A549 (cell line): ENCODE measurements around the gene ATOSB. TPM values are rescaled to one million over a fixed set of nuclear protein-coding genes. Genes with fewer than 3 reads are reported as not detected.

Source experiments
- ATAC-seq, 2 experiments: fragments of 200-7000 bp in 1 of 2; fragments of >200 bp in 1 of 2; cut with Nextera tagmentation in 1 of 2; cut with Tn5 transposase in 1 of 2; 3 replicates each; pipeline versions ENCODE4 v1.8.0 to v1.9.1; 2018 to 2020; ENCODE audit warnings: mild to moderate bottlenecking in 1 of 2, moderate library complexity in 1 of 2
- CTCF ChIA-PET: fragments of 300-600 bp; sonication (Branson Sonifier 250); formaldehyde crosslinking; extraction: SDS; loops from one replicate; lab custom pipeline; 2021; ENCODE audit warnings: antibody characterized with exemption, inconsistent platforms; lab: Yijun Ruan, JAX
- POLR2A ChIA-PET: fragments of 350-600 bp; formaldehyde crosslinking; extraction: SDS; loops from one replicate; lab custom pipeline; 2021; ENCODE audit warnings: antibody characterized with exemption, inconsistent platforms; lab: Yijun Ruan, JAX
- DNase-seq, 2 experiments: peaks; one replicate each; pipeline versions ENCODE4 v3.0.0 to v3.0.0-alpha.2; 2011 to 2016; ENCODE audit warnings: low read depth in 1 of 2, low spot score in 1 of 2
- FAIRE-seq: peaks from 2 replicates; lab custom pipeline; 2011; peaks lifted over from hg19 to GRCh38; lab: Jason Lieb, UNC
- H3K27ac ChIP-seq, 2 experiments: fragments of >200 bp; sonication (Bioruptor Twin); formaldehyde crosslinking; 3 replicates each; pipeline ENCODE4 v1.5.1; 2016 to 2017
- H3K4me1 ChIP-seq: fragments of >200 bp; sonication (Bioruptor Twin); formaldehyde crosslinking; 3 replicates; pipeline ENCODE4 v1.6.1; 2016
- H3K4me2 ChIP-seq: fragments of >200 bp; sonication (Bioruptor Twin); formaldehyde crosslinking; 3 replicates; pipeline ENCODE4 v1.6.1; 2016
- H3K4me3 ChIP-seq: fragments of >200 bp; sonication (Bioruptor Twin); formaldehyde crosslinking; 3 replicates; pipeline ENCODE4 v1.5.1; 2016
- H3K9me3 ChIP-seq: fragments of >200 bp; sonication (Bioruptor Twin); formaldehyde crosslinking; 3 replicates; pipeline ENCODE4 v1.6.1; 2016
- BHLHE40 ChIP-seq: IDR thresholded peaks from 2 replicates; pipeline ENCODE4 v1.6.1; 2012; ENCODE audit warnings: low read depth, low read length, inconsistent platforms
- CBX8 ChIP-seq: fragments of 200-600 bp; sonication (generic); IDR thresholded peaks from 2 replicates; pipeline ENCODE4 v1.6.1; 2016
- CHD4 ChIP-seq: fragments of 200-600 bp; sonication (generic); IDR thresholded peaks from 2 replicates; pipeline ENCODE4 v1.6.1; 2016; ENCODE audit warnings: antibody characterized with exemption, mild to moderate bottlenecking, borderline replicate concordance
- CTCF ChIP-seq: fragments of >200 bp; sonication (Bioruptor Twin); formaldehyde crosslinking; IDR thresholded peaks from 3 replicates; pipeline ENCODE4 v1.5.1; 2016
- E2F6 ChIP-seq: IDR thresholded peaks from 2 replicates; pipeline ENCODE4 v1.6.1; 2012; ENCODE audit warnings: low read depth, borderline replicate concordance
- ELK1 ChIP-seq: fragments of 150-350 bp; IDR thresholded peaks from 2 replicates; pipeline ENCODE4 v1.6.1; 2014; ENCODE audit warnings: low read depth, mild to moderate bottlenecking, low read length
- EP300 ChIP-seq, 2 experiments: fragments of >200 bp; sonication (Bioruptor Twin); formaldehyde crosslinking; IDR thresholded peaks; 2 replicates in 1 of 2; 3 replicates in 1 of 2; pipeline ENCODE4 v1.6.1; 2016 to 2017
- FOSB ChIP-seq: fragments of 250-450 bp; sonication (Bioruptor Pico); IDR thresholded peaks from 2 replicates; pipeline ENCODE4 v1.5.0; 2020; ENCODE audit warnings: mild to moderate bottlenecking, moderate library complexity
- FOSL2 ChIP-seq, 2 experiments: fragments of 450-650 bp in 1 of 2; fragments of >200 bp in 1 of 2; sonication (Bioruptor Twin) in 1 of 2; formaldehyde crosslinking; IDR thresholded peaks; 2 replicates each; pipeline versions ENCODE4 v1.5.0 to v1.6.1; 2016 to 2020; ENCODE audit warnings: mild to moderate bottlenecking in 1 of 2, moderate library complexity in 1 of 2
- GATA3 ChIP-seq: IDR thresholded peaks from 2 replicates; pipeline ENCODE4 v1.6.1; 2012; ENCODE audit warnings: borderline replicate concordance
- HOXB13 ChIP-seq: fragments of 250-450 bp; sonication (Bioruptor Pico); IDR thresholded peaks from 2 replicates; pipeline ENCODE4 v1.5.0; 2020; ENCODE audit warnings: low read depth, mild to moderate bottlenecking, moderate library complexity
- HOXB5 ChIP-seq: fragments of 250-450 bp; sonication (Bioruptor Pico); IDR thresholded peaks from 2 replicates; pipeline ENCODE4 v1.5.0; 2020; ENCODE audit warnings: mild to moderate bottlenecking, moderate library complexity
- KDM1A ChIP-seq: fragments of 200-600 bp; sonication (generic); IDR thresholded peaks from 2 replicates; pipeline ENCODE4 v1.6.1; 2016; ENCODE audit warnings: low read depth, mild to moderate bottlenecking
- KDM5A ChIP-seq: fragments of 200-600 bp; sonication (generic); IDR thresholded peaks from 2 replicates; pipeline ENCODE4 v1.6.1; 2016; ENCODE audit warnings: antibody characterized with exemption, mild to moderate bottlenecking
- MAFK ChIP-seq: fragments of 450-650 bp; IDR thresholded peaks from 2 replicates; pipeline ENCODE4 v1.6.1; 2014; ENCODE audit not compliant: partially characterized antibody
- MAZ ChIP-seq: fragments of 150-350 bp; IDR thresholded peaks from 2 replicates; pipeline ENCODE4 v1.6.1; 2014; ENCODE audit warnings: antibody characterized with exemption, low read depth, low read length, borderline replicate concordance
- MYC ChIP-seq: IDR thresholded peaks from 2 replicates; pipeline ENCODE4 v1.6.1; 2012; ENCODE audit warnings: mild to moderate bottlenecking, inconsistent platforms, low read length, improper control_type of control experiment, borderline replicate concordance
- NFE2L2 ChIP-seq: fragments of 150-350 bp; conservative IDR thresholded peaks from 2 replicates; pipeline ENCODE4 v1.6.1; 2014; ENCODE audit warnings: low read length
- NPAS2 ChIP-seq: fragments of 250-450 bp; sonication (Bioruptor Pico); IDR thresholded peaks from 2 replicates; pipeline ENCODE4 v1.8.0; 2022; ENCODE audit warnings: mild to moderate bottlenecking, moderate library complexity, borderline replicate concordance
- NR3C1 ChIP-seq: fragments of >200 bp; sonication (Bioruptor Twin); formaldehyde crosslinking; IDR thresholded peaks from 3 replicates; pipeline ENCODE4 v1.6.1; 2017
- POLR2A ChIP-seq: IDR thresholded peaks from 2 replicates; pipeline ENCODE4 v1.6.1; 2012; ENCODE audit warnings: mild to moderate bottlenecking, low read length
- RAD21 ChIP-seq, 2 experiments: fragments of >200 bp in 1 of 2; sonication (Bioruptor Twin) in 1 of 2; formaldehyde crosslinking in 1 of 2; IDR thresholded peaks in 1 of 2; conservative IDR thresholded peaks in 1 of 2; 2 replicates in 1 of 2; 3 replicates in 1 of 2; pipeline ENCODE4 v1.6.1; 2012 to 2018; ENCODE audit warnings: inconsistent platforms in 1 of 2
- RARB ChIP-seq: fragments of 250-450 bp; sonication (Bioruptor Pico); IDR thresholded peaks from 2 replicates; pipeline ENCODE4 v1.8.0; 2021; ENCODE audit warnings: mild to moderate bottlenecking, moderate library complexity
- RCOR1 ChIP-seq: fragments of 150-350 bp; IDR thresholded peaks from 2 replicates; pipeline ENCODE4 v1.6.1; 2014; ENCODE audit warnings: antibody characterized with exemption, low read length, low read depth
- REST ChIP-seq: fragments of 200-600 bp; sonication (generic); IDR thresholded peaks from 2 replicates; pipeline ENCODE4 v1.6.1; 2016; ENCODE audit warnings: antibody characterized with exemption, mild to moderate bottlenecking, moderate library complexity
- RFX5 ChIP-seq: fragments of 450-650 bp; IDR thresholded peaks from 2 replicates; pipeline ENCODE4 v1.7.1; 2014; ENCODE audit warnings: antibody characterized with exemption, mild to moderate bottlenecking, moderate library complexity
- SREBF2 ChIP-seq: fragments of 450-650 bp; IDR thresholded peaks from 2 replicates; pipeline ENCODE4 v1.6.1; 2014; ENCODE audit warnings: mild to moderate bottlenecking, moderate library complexity
- TFCP2L1 ChIP-seq: fragments of 250-450 bp; sonication (Bioruptor Pico); IDR thresholded peaks from 2 replicates; pipeline ENCODE4 v1.5.0; 2021; ENCODE audit warnings: mild to moderate bottlenecking
- USF2 ChIP-seq: fragments of 450-650 bp; IDR thresholded peaks from 2 replicates; pipeline ENCODE4 v1.6.1; 2014; ENCODE audit warnings: antibody characterized with exemption
- ZC3H11A ChIP-seq: fragments of 450-650 bp; IDR thresholded peaks from 2 replicates; pipeline ENCODE4 v1.6.1; 2014; ENCODE audit warnings: antibody characterized with exemption, mild to moderate bottlenecking
- ZFP36 ChIP-seq: fragments of 450-650 bp; IDR thresholded peaks from 2 replicates; pipeline ENCODE4 v1.6.1; 2014; ENCODE audit warnings: borderline replicate concordance; ENCODE audit not compliant: partially characterized antibody
- ZNF302 ChIP-seq: fragments of 250-450 bp; sonication (Bioruptor Pico); IDR thresholded peaks from 2 replicates; pipeline ENCODE4 v1.9.0; 2021; ENCODE audit warnings: inconsistent platforms, mild to moderate bottlenecking, moderate library complexity
- WGBS: methylation state at CpG from one replicate; pipeline ENCODE4 v1.1.6; 2017; ENCODE audit errors: missing lambda C conversion rate; 5-methylcytosine and 5-hydroxymethylcytosine counted together
- polyA minus RNA-seq: library from RNA; depleted of rRNA, polyadenylated mRNA; stranded (reverse); fragments of >200 nt; gene quantifications from 2 replicates; pipeline ENCODE4 v1.2.3, GENCODE V29; 2011; rRNA and poly(A)+ RNA removed
- polyA plus RNA-seq, 4 experiments: library from polyadenylated mRNA; depleted of rRNA in 3 of 4; stranded (reverse); fragments of >200 nt; fragmentation: RNase III in 1 of 4; extraction: RNeasy Plus Mini Kit Qiagen cat#74134 plus additional on column Dnase treatment in 1 of 4; gene quantifications; 2 replicates in 3 of 4; 3 replicates in 1 of 4; pipeline ENCODE4 v1.2.3, GENCODE V29; 2011 to 2017

The ATOSB gene
- polyA plus RNA-seq (2011; rRNA removed) (11.8 and 14.3 TPM in 2 replicates), polyA plus RNA-seq (2017; fragmentation: RNase III; extraction: RNeasy Plus Mini Kit Qiagen cat#74134 plus additional on column Dnase treatment) (10.8 to 14.0 TPM (median 11.6 TPM) in 3 replicates), polyA minus RNA-seq (11.0 and 15.0 TPM in 2 replicates)
- 7.0 and 8.3 TPM in 2 replicates for polyA plus RNA-seq (2012; cell fraction: cytosol; rRNA removed)
- polyA plus RNA-seq (2012; cell fraction: nucleus; rRNA removed) = 14.1 TPM in 2 replicates

- ATAC-seq = peak; percentile 63 to 77
- 3% methylated on average over 34 of the region's 54 CpGs for WGBS
- H3K4me1 ChIP-seq = peaks cover 31% of the 10 kb centered on the region
- peak within 1 kb of the TSS; percentile 71 to 86 for H3K27ac ChIP-seq
- peak within 1 kb of the TSS; percentile 92 for H3K4me2 ChIP-seq
- DNase-seq = peak; percentile 91 to 96
- CTCF ChIA-PET = interaction anchor here (0.5 to 15.8 kb wide), 27 partner anchors 10 to 616 kb away, joined by 3 to 129 read pairs (median 4); partner anchors contain the start of genes PIGO, TLN1 and VCP
- H3K4me3 ChIP-seq = peak within 1 kb of the TSS; percentile 48
- no peak for FAIRE-seq
- POLR2A ChIA-PET = interaction anchor here (0.8 to 2.2 kb wide), 13 partner anchors 13 to 489 kb away, joined by 3 to 12 read pairs (median 6); partner anchors contain the start of genes FANCG, PIGO, RUSC2 and STOML2
- no peaks in the 10 kb centered on the region for H3K9me3 ChIP-seq
- TF ChIP-seq RCOR1 (no peak), HOXB13 (CRISPR knock-in tag) (no peak), USF2 (peak; percentile 85), CHD4 (no peak), RAD21 (conservative IDR thresholded peaks at IDR 0.05 in 1 of 2, IDR thresholded peaks at IDR 0.05 in 1 of 2) (no peak), POLR2A (peak; percentile 35), EP300 (IDR thresholded peaks at IDR 0.05) (no peak), MAFK (no peak), GATA3 (no peak), MYC (no peak; the same call in 1 of the 2 replicates), REST (no peak), FOSL2 (IDR thresholded peaks at IDR 0.05) (no peak), FOSL2 (CRISPR knock-in tag; IDR thresholded peaks at IDR 0.05) (0 out of 2 replicates have a peak, but pooled peaks have one; percentile 19), ZC3H11A (no peak), ZNF302 (CRISPR knock-in tag) (no peak), MAZ (no peak), TFCP2L1 (CRISPR knock-in tag) (no peak), KDM5A (no peak), RFX5 (no peak), RARB (no peak), KDM1A (no peak), NFE2L2 (no peak), FOSB (CRISPR knock-in tag) (no peak), NR3C1 (no peak), SREBF2 (no peak), BHLHE40 (peak; percentile 82), HOXB5 (no peak), E2F6 (no peak), ZFP36 (no peak), CBX8 (no peak), ELK1 (no peak), CTCF (no peak), NPAS2 (CRISPR knock-in tag) (no peak)
These were observed at the start of gene ATOSB for GRCh38 chr9:35115680-35116538. ATOSB (minus strand) TSS chr9:35115862; CDS start chr9:35108274, 7,588 bp downstream.
